H9 (cell line): ENCODE measurements around the gene CDHR5. TPM values are rescaled to one million over a fixed set of nuclear protein-coding genes. Genes with fewer than 3 reads are reported as not detected.

Experiments used
- DNase-seq: peaks from one replicate; pipeline ENCODE4 v3.0.0-alpha.2; 2017
- H2AFZ ChIP-seq: one replicate; pipeline ENCODE4 v1.6.1; 2013; ENCODE audit warnings: mild to moderate bottlenecking, low read length, control low read depth, moderate library complexity
- H2AK5ac ChIP-seq: 2 replicates; pipeline ENCODE4 v1.6.1; 2013; ENCODE audit warnings: low read length, control low read depth, mixed read lengths; ENCODE audit not compliant: insufficient read length
- H2BK120ac ChIP-seq: one replicate; pipeline ENCODE4 v1.6.1; 2013; ENCODE audit warnings: low read depth, mild to moderate bottlenecking, low read length, control low read depth, inconsistent platforms; ENCODE audit not compliant: poor library complexity, severe bottlenecking
- H2BK12ac ChIP-seq: 2 replicates; pipeline ENCODE4 v1.6.1; 2013; ENCODE audit warnings: low read length, control low read depth, mixed read lengths, low read depth; ENCODE audit not compliant: insufficient read length
- H2BK15ac ChIP-seq: 2 replicates; pipeline ENCODE4 v1.6.1; 2013; ENCODE audit warnings: low read depth, low read length, control low read depth
- H2BK20ac ChIP-seq: one replicate; pipeline ENCODE4 v1.6.1; 2013; ENCODE audit warnings: low read depth, mild to moderate bottlenecking, low read length, control low read depth, inconsistent platforms; ENCODE audit not compliant: poor library complexity, severe bottlenecking
- H2BK5ac ChIP-seq: 2 replicates; pipeline ENCODE4 v1.6.1; 2013; ENCODE audit warnings: low read length, control low read depth, mixed read lengths; ENCODE audit not compliant: insufficient read length
- H3K14ac ChIP-seq: 2 replicates; pipeline ENCODE4 v1.6.1; 2013; ENCODE audit warnings: low read length, control low read depth; ENCODE audit not compliant: insufficient read depth
- H3K18ac ChIP-seq: 2 replicates; pipeline ENCODE4 v1.6.1; 2013; ENCODE audit warnings: low read depth, mild to moderate bottlenecking, mixed read lengths, low read length, control low read depth; ENCODE audit not compliant: insufficient read length
- H3K23ac ChIP-seq: 2 replicates; pipeline ENCODE4 v1.6.1; 2013; ENCODE audit warnings: low read length, control low read depth, mixed read lengths, low read depth; ENCODE audit not compliant: insufficient read length
- H3K23me2 ChIP-seq: 2 replicates; pipeline ENCODE4 v1.6.1; 2013; ENCODE audit warnings: low read depth, mild to moderate bottlenecking, mixed read lengths, low read length, control low read depth; ENCODE audit not compliant: insufficient read length, poor library complexity, severe bottlenecking
- H3K27ac ChIP-seq: 2 replicates; pipeline ENCODE4 v1.5.1; 2013; ENCODE audit warnings: low read length, control low read depth, mixed read lengths, low read depth; ENCODE audit not compliant: insufficient read length
- H3K27me3 ChIP-seq: 2 replicates; pipeline ENCODE4 v1.6.1; 2013; ENCODE audit warnings: low read length, control low read depth, inconsistent platforms; ENCODE audit not compliant: insufficient read depth
- H3K4ac ChIP-seq: 2 replicates; pipeline ENCODE4 v1.6.1; 2013; ENCODE audit warnings: low read depth, mild to moderate bottlenecking, control low read depth, inconsistent platforms, low read length, moderate library complexity
- H3K4me1 ChIP-seq: 2 replicates; pipeline ENCODE4 v1.6.1; 2013; ENCODE audit warnings: low read length, control low read depth, inconsistent platforms; ENCODE audit not compliant: insufficient read depth
- H3K4me2 ChIP-seq: 2 replicates; pipeline ENCODE4 v1.6.1; 2013; ENCODE audit warnings: low read length, control low read depth, mixed read lengths; ENCODE audit not compliant: insufficient read length, insufficient read depth
- H3K56ac ChIP-seq: 2 replicates; pipeline ENCODE4 v1.6.1; 2013; ENCODE audit warnings: low read depth, mild to moderate bottlenecking, mixed read lengths, low read length, control low read depth; ENCODE audit not compliant: insufficient read length
- H3K79me1 ChIP-seq: 2 replicates; pipeline ENCODE4 v1.6.1; 2013; ENCODE audit warnings: low read depth, mild to moderate bottlenecking, moderate library complexity, low read length, control low read depth, inconsistent platforms; ENCODE audit not compliant: insufficient read depth, poor library complexity, severe bottlenecking
- H3K79me2 ChIP-seq: 2 replicates; pipeline ENCODE4 v1.6.1; 2013; ENCODE audit warnings: low read length, control low read depth, inconsistent platforms; ENCODE audit not compliant: insufficient read depth
- H3K9ac ChIP-seq: 2 replicates; pipeline ENCODE4 v1.6.1; 2013; ENCODE audit warnings: low read length, control low read depth, mixed read lengths; ENCODE audit not compliant: insufficient read length; ENCODE audit errors: extremely low read depth
- H3K9me3 ChIP-seq: one replicate; pipeline ENCODE4 v1.6.1; 2013; ENCODE audit warnings: low read depth, low read length, inconsistent platforms; ENCODE audit not compliant: control insufficient read depth
- H3T11ph ChIP-seq: one replicate; pipeline ENCODE4 v1.6.1; 2013; ENCODE audit warnings: mild to moderate bottlenecking, low read length, control low read depth, inconsistent platforms
- H4K20me1 ChIP-seq: one replicate; pipeline ENCODE4 v1.6.1; 2013; ENCODE audit not compliant: control insufficient read depth, insufficient read length, insufficient read depth
- H4K5ac ChIP-seq: 2 replicates; pipeline ENCODE4 v1.6.1; 2013; ENCODE audit warnings: low read depth, mild to moderate bottlenecking, mixed read lengths, low read length, control low read depth; ENCODE audit not compliant: insufficient read length
- H4K8ac ChIP-seq: replicated peaks from 2 replicates; pipeline ENCODE4 v1.6.1; 2013; ENCODE audit warnings: low read length, control low read depth, mixed read lengths, low read depth; ENCODE audit not compliant: insufficient read length
- H4K91ac ChIP-seq: 2 replicates; pipeline ENCODE4 v1.6.1; 2013; ENCODE audit warnings: low read depth, mild to moderate bottlenecking, moderate library complexity, mixed read lengths, low read length, control low read depth; ENCODE audit not compliant: insufficient read length
- H3K27ac Mint-ChIP-seq, 3 experiments: 2 replicates in 2 of 3; 3 replicates in 1 of 3; pipeline ENCODE4 v1.8.0; 2020 to 2021; ENCODE audit warnings: mixed read lengths in 3 of 3, mild to moderate bottlenecking in 1 of 3, moderate library complexity in 1 of 3
- H3K27me3 Mint-ChIP-seq: 2 replicates; pipeline ENCODE4 v1.8.0; 2021; ENCODE audit warnings: low read depth, mild to moderate bottlenecking, moderate library complexity, mixed read lengths
- H3K36me3 Mint-ChIP-seq, 3 experiments: 2 replicates in 2 of 3; 3 replicates in 1 of 3; pipeline ENCODE4 v1.8.0; 2020 to 2021; ENCODE audit warnings: low read depth in 3 of 3, mixed read lengths in 3 of 3; ENCODE audit not compliant: insufficient read depth in 1 of 3
- H3K4me1 Mint-ChIP-seq, 2 experiments: 2 replicates each; pipeline ENCODE4 v1.8.0; 2020; ENCODE audit warnings: mixed read lengths in 2 of 2
- H3K4me3 Mint-ChIP-seq, 2 experiments: 2 replicates in 1 of 2; 3 replicates in 1 of 2; pipeline ENCODE4 v1.8.0; 2020 to 2021; ENCODE audit warnings: mild to moderate bottlenecking in 2 of 2, mixed read lengths in 2 of 2, moderate library complexity in 1 of 2
- H3K9me3 Mint-ChIP-seq, 2 experiments: 2 replicates in 1 of 2; 3 replicates in 1 of 2; pipeline ENCODE4 v1.8.0; 2020; ENCODE audit warnings: mild to moderate bottlenecking in 2 of 2, mixed read lengths in 2 of 2, moderate library complexity in 1 of 2
- CTCF ChIP-seq: fragments of 200-600 bp; sonication (generic); conservative IDR thresholded peaks from 3 replicates; pipeline ENCODE4 v1.8.0; 2021; ENCODE audit warnings: antibody characterized with exemption, mild to moderate bottlenecking
- WGBS: extraction: QIAGEN DNeasy Blood & Tissue Kit; methylation state at CpG from one replicate; pipeline ENCODE4 v1.1.7; 2013; ENCODE audit warnings: missing lambda C conversion rate, low lambda C conversion rate, mixed read lengths; ENCODE audit not compliant: insufficient read length; ENCODE audit errors: extremely low coverage; 5-methylcytosine and 5-hydroxymethylcytosine counted together
- total RNA-seq: library from RNA; stranded (reverse); gene quantifications from 2 replicates; pipeline ENCODE4 v1.2.1, GENCODE V29; 2021

The CDHR5 gene
- total RNA-seq, 1 experiment from 2014 or later: not detected

GRCh38 chr11:571802-572185, 53.0 kb downstream of the CDHR5 start:
- Histone ChIP-seq H2BK5ac (no peak overlapping the region), H3K9me3 (no peaks in the 10 kb centered on the region), H2AFZ (no peak overlapping the region), H3K79me1 (no peaks in the 10 kb centered on the region), H3K18ac (no peak overlapping the region), H3K4me1 (no peaks in the 10 kb centered on the region), H2BK120ac (no peak overlapping the region), H2AK5ac (no peak overlapping the region), H2BK12ac (no peak overlapping the region), H3K56ac (no peak overlapping the region), H3K4ac (no peak overlapping the region), H3K27ac (no peak overlapping the region), H4K8ac (no peak overlapping the region), H4K5ac (no peak overlapping the region), H4K91ac (no peak overlapping the region), H3K23me2 (peaks cover 14% of the 10 kb centered on the region), H4K20me1 (no peaks in the 10 kb centered on the region), H2BK20ac (no peak overlapping the region), H3K79me2 (peaks cover under 1% of the 10 kb centered on the region; the same call in 1 of the 2 replicates), H3K27me3 (no peaks in the 10 kb centered on the region; the same call in 1 of the 2 replicates), H3K4me2 (no peak overlapping the region), H3K23ac (no peak overlapping the region), H2BK15ac (no peak overlapping the region), H3K14ac (no peak overlapping the region), H3T11ph (no peak overlapping the region), H3K9ac (no peak overlapping the region)
- no peak for TF ChIP-seq CTCF
- DNase-seq: no peak
- H3K9me3 Mint-ChIP-seq: 0 out of 5 replicates have a peak, but pooled peaks cover 0 to 2% of the 10 kb centered on the region in 2 experiments
- H3K4me1 Mint-ChIP-seq: peaks cover 30 to 35% of the 10 kb centered on the region in 2 experiments
- H3K4me3 Mint-ChIP-seq: peak overlapping the region in 1 of 2 experiments; percentile 1; a peak in 1 of 5 replicates
- no CpG with 5 or more reads among the region's 8 CpGs for WGBS
- H3K27ac Mint-ChIP-seq: no peak overlapping the region; a peak in 1 of 7 replicates
- no peaks in the 10 kb centered on the region; a peak in 3 of 7 replicates for H3K36me3 Mint-ChIP-seq
- peaks cover 15% of the 10 kb centered on the region for H3K27me3 Mint-ChIP-seq
